Measurements from ENCODE around the gene PUM2. TPM values are rescaled to one million over a fixed set of nuclear protein-coding genes. Genes with fewer than 3 reads are reported as not detected.

The PUM2 gene
- total RNA-seq, 5 donors from 2014 or later (not counting 1 experiment from before 2014, with no cell fraction given) = 128 to 154 (median 138) TPM

- Histone ChIP-seq H3K27me3 (replicated peaks in 1 of 2; ENCODE audit: control insufficient read depth in 2 of 2, extremely low read depth in 1 of 2, insufficient read depth in 2 of 2, low read length in 1 of 2) (no peaks in the 10 kb centered on the region), H3K4me1 (ENCODE audit: control insufficient read depth in 1 of 2, extremely low read depth in 1 of 2, insufficient read depth in 2 of 2, low read length in 2 of 2) (peaks cover 43 to 44% of the 10 kb centered on the region in 2 experiments), H3K9me3 (no peaks in the 10 kb centered on the region), H3K27ac (ENCODE audit: low read length) (peak overlapping the region; percentile 76), H3K36me3 (ENCODE audit: control insufficient read depth in 2 of 2, extremely low read depth in 1 of 2, insufficient read depth in 1 of 2, low read length in 1 of 2) (peaks cover 0 to 4% of the 10 kb centered on the region in 2 donors), H3K4me3 (ENCODE audit: control insufficient read depth in 1 of 2, extremely low read depth in 1 of 2, low read length in 1 of 2) (peak overlapping the region; percentile 78 to 86)
- no peaks in the 10 kb centered on the region for H3K27me3 Mint-ChIP-seq
- ChIA-PET POLR2A (interaction anchor here in 1 of 2 donors (0.9 to 1.6 kb wide), 2 partner anchors 23 to 301 kb away, joined by 3 to 7 read pairs; partner anchors contain the start of gene HS1BP3), CTCF (interaction anchor here (0.8 to 2.0 kb wide), 4 partner anchors 11 to 300 kb away, joined by 3 to 12 read pairs (median 3); no protein-coding TSS in a partner anchor)
- peaks cover 16% of the 10 kb centered on the region for H3K36me3 Mint-ChIP-seq
- under 1% methylated on average over 39 of the region's 67 CpGs for WGBS (ENCODE audit: insufficient coverage)
- peak in 31 of 35 experiments; percentile 6 to 67 (median 38) for DNase-seq
- peak overlapping the region in 2 of 3 donors; percentile 92 to 93 for H3K4me3 Mint-ChIP-seq
- peaks cover 46 to 51% (median 46%) of the 10 kb centered on the region in 3 donors for H3K4me1 Mint-ChIP-seq
- ATAC-seq (replicated peaks in 1 of 4) = peak; percentile 27 to 38 (median 34)
- peak overlapping the region; percentile 81 to 83 for H3K27ac Mint-ChIP-seq
- H3K9me3 Mint-ChIP-seq = no peaks in the 10 kb centered on the region
Observed at GRCh38 chr2:20350041-20350712, 467 bp downstream of the PUM2 start.

- 7% methylated on average over 3 of the region's 5 CpGs for WGBS (ENCODE audit: insufficient coverage)
- POLR2A ChIA-PET = interaction anchor here in 1 of 2 donors (0.9 to 1.6 kb wide), 2 partner anchors 22 to 302 kb away, joined by 3 to 7 read pairs; partner anchors contain the start of gene HS1BP3
- Histone ChIP-seq H3K36me3 (ENCODE audit: control insufficient read depth in 2 of 2, extremely low read depth in 1 of 2, insufficient read depth in 1 of 2, low read length in 1 of 2) (peaks cover 0 to 4% of the 10 kb centered on the region in 2 donors), H3K4me1 (ENCODE audit: control insufficient read depth in 1 of 2, extremely low read depth in 1 of 2, insufficient read depth in 2 of 2, low read length in 2 of 2) (peaks cover 45 to 50% of the 10 kb centered on the region in 2 experiments), H3K27ac (ENCODE audit: low read length) (peak overlapping the region; percentile 76), H3K9me3 (no peaks in the 10 kb centered on the region), H3K4me3 (ENCODE audit: control insufficient read depth in 1 of 2, extremely low read depth in 1 of 2, low read length in 1 of 2) (peak overlapping the region; percentile 78 to 86), H3K27me3 (replicated peaks in 1 of 2; ENCODE audit: control insufficient read depth in 2 of 2, extremely low read depth in 1 of 2, insufficient read depth in 2 of 2, low read length in 1 of 2) (no peaks in the 10 kb centered on the region)
- H3K9me3 Mint-ChIP-seq = no peaks in the 10 kb centered on the region
- H3K27ac Mint-ChIP-seq = peak overlapping the region; percentile 81 to 83
- no peaks in the 10 kb centered on the region for H3K27me3 Mint-ChIP-seq
- DNase-seq (no peak), ATAC-seq (replicated peaks in 1 of 4) (no peak)
- H3K4me3 Mint-ChIP-seq = peak overlapping the region in 2 of 3 donors; percentile 92 to 93
- peaks cover 50 to 56% (median 51%) of the 10 kb centered on the region in 3 donors for H3K4me1 Mint-ChIP-seq
- CTCF ChIA-PET = interaction anchor here (0.7 to 2.0 kb wide), 6 partner anchors 11 to 301 kb away, joined by 3 to 12 read pairs (median 3); no protein-coding TSS in a partner anchor
- H3K36me3 Mint-ChIP-seq = peaks cover 17% of the 10 kb centered on the region
Observed at GRCh38 chr2:20349513-20349921, 1.1 kb downstream of the PUM2 start.

GRCh38 chr2:20348542-20348941, 2.1 kb downstream of the PUM2 start:
- peaks cover 59 to 60% (median 60%) of the 10 kb centered on the region in 3 donors for H3K4me1 Mint-ChIP-seq
- H3K27me3 Mint-ChIP-seq = no peaks in the 10 kb centered on the region
- H3K27ac Mint-ChIP-seq = peak overlapping the region; percentile 66 to 67
- WGBS (ENCODE audit: insufficient coverage) = 17% methylated on average over 15 of the region's 17 CpGs
- peaks cover 17% of the 10 kb centered on the region for H3K36me3 Mint-ChIP-seq
- peaks cover 0 to 4% of the 10 kb centered on the region in 2 donors for H3K36me3 ChIP-seq (ENCODE audit: control insufficient read depth in 2 of 2, extremely low read depth in 1 of 2, insufficient read depth in 1 of 2, low read length in 1 of 2)
- H3K27ac ChIP-seq (ENCODE audit: low read length) = no peak overlapping the region
- no peaks in the 10 kb centered on the region for H3K9me3 ChIP-seq
- CTCF ChIA-PET = interaction anchor here in 1 of 2 donors (0.6 to 2.0 kb wide), 5 partner anchors 10 to 63 kb away, joined by 3 to 12 read pairs (median 3); no protein-coding TSS in a partner anchor
- peaks cover 47 to 59% of the 10 kb centered on the region in 2 experiments for H3K4me1 ChIP-seq (ENCODE audit: control insufficient read depth in 1 of 2, extremely low read depth in 1 of 2, insufficient read depth in 2 of 2, low read length in 2 of 2)
- no peaks in the 10 kb centered on the region for H3K27me3 ChIP-seq (replicated peaks in 1 of 2; ENCODE audit: control insufficient read depth in 2 of 2, extremely low read depth in 1 of 2, insufficient read depth in 2 of 2, low read length in 1 of 2)
- peak in 1 of 35 experiments; percentile 23 for DNase-seq
- peak overlapping the region; percentile 59 to 78 for H3K4me3 ChIP-seq (ENCODE audit: control insufficient read depth in 1 of 2, extremely low read depth in 1 of 2, low read length in 1 of 2)
- H3K4me3 Mint-ChIP-seq = peak overlapping the region in 2 of 3 donors; percentile 92 to 93
- no peak for ATAC-seq (replicated peaks in 1 of 4)
- POLR2A ChIA-PET = interaction anchor here in 1 of 2 donors (1.6 kb wide), 1 partner anchor 21 kb away, joined by 7 read pairs; no protein-coding TSS in a partner anchor
- H3K9me3 Mint-ChIP-seq = no peaks in the 10 kb centered on the region

- Mint-ChIP-seq H3K27ac (peak overlapping the region; percentile 6 to 22), H3K36me3 (peaks cover 17% of the 10 kb centered on the region), H3K4me3 (peak overlapping the region in 2 of 3 donors; percentile 22 to 55), H3K4me1 (peaks cover 68 to 72% (median 70%) of the 10 kb centered on the region in 3 donors), H3K9me3 (no peaks in the 10 kb centered on the region), H3K27me3 (no peaks in the 10 kb centered on the region)
- peaks cover 0 to 4% of the 10 kb centered on the region in 2 donors for H3K36me3 ChIP-seq (ENCODE audit: control insufficient read depth in 2 of 2, extremely low read depth in 1 of 2, insufficient read depth in 1 of 2, low read length in 1 of 2)
- no CpG with 5 or more reads among the region's 5 CpGs for WGBS (ENCODE audit: insufficient coverage)
- DNase-seq = no peak
- ChIA-PET POLR2A (interaction anchor here (0.5 to 0.6 kb wide), 3 partner anchors 8 to 91 kb away, joined by 3 to 4 read pairs (median 4); no protein-coding TSS in a partner anchor), CTCF (interaction anchor here in 1 of 2 donors (0.6 to 1.9 kb wide), 4 partner anchors 11 to 103 kb away, joined by 3 to 9 read pairs (median 5); no protein-coding TSS in a partner anchor)
- H3K4me1 ChIP-seq (ENCODE audit: control insufficient read depth in 1 of 2, extremely low read depth in 1 of 2, insufficient read depth in 2 of 2, low read length in 2 of 2) = peaks cover 43 to 52% of the 10 kb centered on the region in 2 experiments
- H3K4me3 ChIP-seq (ENCODE audit: control insufficient read depth in 1 of 2, extremely low read depth in 1 of 2, low read length in 1 of 2) = no peak overlapping the region
- no peak overlapping the region for H3K27ac ChIP-seq (ENCODE audit: low read length)
- H3K9me3 ChIP-seq = no peaks in the 10 kb centered on the region
- no peak for ATAC-seq (replicated peaks in 1 of 4)
- H3K27me3 ChIP-seq (replicated peaks in 1 of 2; ENCODE audit: control insufficient read depth in 2 of 2, extremely low read depth in 1 of 2, insufficient read depth in 2 of 2, low read length in 1 of 2) = no peaks in the 10 kb centered on the region
Observed at GRCh38 chr2:20346565-20347381, 3.9 kb downstream of the PUM2 start.

GRCh38 chr2:20343128-20343527, 7.5 kb downstream of the PUM2 start:
- POLR2A ChIA-PET = interaction anchor here (0.6 to 1.3 kb wide), 2 partner anchors 17 to 358 kb away, joined by 5 read pairs; no protein-coding TSS in a partner anchor
- Histone ChIP-seq H3K36me3 (ENCODE audit: control insufficient read depth in 2 of 2, extremely low read depth in 1 of 2, insufficient read depth in 1 of 2, low read length in 1 of 2) (peaks cover 0 to 5% of the 10 kb centered on the region in 2 donors), H3K9me3 (no peaks in the 10 kb centered on the region), H3K4me3 (ENCODE audit: control insufficient read depth in 1 of 2, extremely low read depth in 1 of 2, low read length in 1 of 2) (no peak overlapping the region), H3K27ac (ENCODE audit: low read length) (no peak overlapping the region), H3K27me3 (replicated peaks in 1 of 2; ENCODE audit: control insufficient read depth in 2 of 2, extremely low read depth in 1 of 2, insufficient read depth in 2 of 2, low read length in 1 of 2) (no peaks in the 10 kb centered on the region), H3K4me1 (ENCODE audit: control insufficient read depth in 1 of 2, extremely low read depth in 1 of 2, insufficient read depth in 2 of 2, low read length in 2 of 2) (peaks cover 49 to 53% of the 10 kb centered on the region in 2 experiments)
- no peaks in the 10 kb centered on the region for H3K27me3 Mint-ChIP-seq
- CTCF ChIA-PET = interaction anchor here (0.8 to 1.9 kb wide), 6 partner anchors 9 to 308 kb away, joined by 3 to 11 read pairs (median 3); partner anchors contain the start of gene HS1BP3 (in 1 of the 2)
- no peaks in the 10 kb centered on the region for H3K9me3 Mint-ChIP-seq
- no peak for DNase-seq
- peaks cover 20% of the 10 kb centered on the region for H3K36me3 Mint-ChIP-seq
- ATAC-seq (replicated peaks in 1 of 4) = peak in 2 of 4 experiments; percentile 45 to 50
- H3K4me3 Mint-ChIP-seq = no peak overlapping the region
- H3K27ac Mint-ChIP-seq = no peak overlapping the region
- peaks cover 87 to 88% (median 88%) of the 10 kb centered on the region in 3 donors for H3K4me1 Mint-ChIP-seq
- no CpG with 5 or more reads among the region's 2 CpGs for WGBS (ENCODE audit: insufficient coverage)
